GM23338 (cell line): ENCODE results near the gene PTPRN2. TPM values are rescaled to one million over a fixed set of nuclear protein-coding genes. Genes with fewer than 3 reads are reported as not detected.

Experiments used
- CREB1 ChIP-seq: fragments of 250-450 bp; sonication (Bioruptor Pico); IDR thresholded peaks from 2 replicates; pipeline ENCODE4 v1.5.0; 2020; ENCODE audit warnings: low read depth, mild to moderate bottlenecking, moderate library complexity
- EZH2 ChIP-seq: fragments of 200-600 bp; sonication (generic); IDR thresholded peaks from one replicate; pipeline ENCODE4 v1.8.0; 2017; ENCODE audit warnings: antibody characterized with exemption, mild to moderate bottlenecking, low read depth; ENCODE audit not compliant: unreplicated experiment
- EZH2phosphoT487 ChIP-seq: fragments of 200-600 bp; sonication (generic); IDR thresholded peaks from one replicate; pipeline ENCODE4 v1.8.1; 2018; ENCODE audit warnings: antibody characterized with exemption; ENCODE audit not compliant: unreplicated experiment
- JUNB ChIP-seq: IDR thresholded peaks from one replicate; pipeline ENCODE4 v1.6.1; 2016; ENCODE audit warnings: antibody characterized with exemption; ENCODE audit not compliant: unreplicated experiment
- NANOG ChIP-seq: IDR thresholded peaks from 2 replicates; pipeline ENCODE4 v1.6.1; 2016; ENCODE audit warnings: antibody characterized with exemption, borderline replicate concordance
- POLR2AphosphoS5 ChIP-seq: IDR thresholded peaks from 2 replicates; pipeline ENCODE4 v1.6.1; 2016; ENCODE audit warnings: antibody characterized with exemption, low read depth
- STAT1 ChIP-seq: IDR thresholded peaks from one replicate; pipeline ENCODE4 v1.6.1; 2016; ENCODE audit warnings: antibody characterized with exemption; ENCODE audit not compliant: unreplicated experiment
- ZNF114 ChIP-seq: fragments of 250-450 bp; sonication (Bioruptor Pico); IDR thresholded peaks from 2 replicates; pipeline ENCODE4 v1.5.0; 2020; ENCODE audit warnings: mild to moderate bottlenecking, moderate library complexity
- ZNF331 ChIP-seq: fragments of 250-450 bp; sonication (Bioruptor Pico); IDR thresholded peaks from 2 replicates; pipeline ENCODE4 v1.5.0; 2020; ENCODE audit warnings: low read depth, mild to moderate bottlenecking, moderate library complexity
- polyA plus RNA-seq: library from polyadenylated mRNA; unstranded; fragments of >200 nt; fragmentation: Nextera tagmentation; extraction: Ambion mirVana; gene quantifications from 2 replicates; pipeline ENCODE4 v1.2.1, GENCODE V29; 2016
- total RNA-seq: library from RNA; depleted of rRNA; stranded (reverse); fragments of >200 nt; shearing (Covaris generic); gene quantifications from 2 replicates; pipeline ENCODE4 v1.2.3, GENCODE V29; 2014
- TF ChIP-seq, protein P1 (sequence below): fragments of 250-450 bp; sonication (Bioruptor Pico); IDR thresholded peaks from 2 replicates; pipeline ENCODE4 v1.5.0; 2020; ENCODE audit warnings: mild to moderate bottlenecking, moderate library complexity
- TF ChIP-seq, protein P2 (sequence below): IDR thresholded peaks from 2 replicates; pipeline ENCODE4 v1.6.1; 2016; ENCODE audit warnings: antibody characterized with exemption
- TF ChIP-seq, protein P3 (sequence below), 2 experiments: fragments of 200-600 bp in 1 of 2; sonication (generic) in 1 of 2; conservative IDR thresholded peaks; 2 replicates each; pipeline versions ENCODE4 v1.5.1 to v1.6.1; 2016 to 2017; ENCODE audit warnings: antibody characterized with exemption in 2 of 2, low read depth in 2 of 2, mild to moderate bottlenecking in 2 of 2, moderate library complexity in 1 of 2

The PTPRN2 gene
- total and polyA plus RNA-seq, 2 experiments from 2014 or later = 0.87 to 4.0 TPM

DNA sequence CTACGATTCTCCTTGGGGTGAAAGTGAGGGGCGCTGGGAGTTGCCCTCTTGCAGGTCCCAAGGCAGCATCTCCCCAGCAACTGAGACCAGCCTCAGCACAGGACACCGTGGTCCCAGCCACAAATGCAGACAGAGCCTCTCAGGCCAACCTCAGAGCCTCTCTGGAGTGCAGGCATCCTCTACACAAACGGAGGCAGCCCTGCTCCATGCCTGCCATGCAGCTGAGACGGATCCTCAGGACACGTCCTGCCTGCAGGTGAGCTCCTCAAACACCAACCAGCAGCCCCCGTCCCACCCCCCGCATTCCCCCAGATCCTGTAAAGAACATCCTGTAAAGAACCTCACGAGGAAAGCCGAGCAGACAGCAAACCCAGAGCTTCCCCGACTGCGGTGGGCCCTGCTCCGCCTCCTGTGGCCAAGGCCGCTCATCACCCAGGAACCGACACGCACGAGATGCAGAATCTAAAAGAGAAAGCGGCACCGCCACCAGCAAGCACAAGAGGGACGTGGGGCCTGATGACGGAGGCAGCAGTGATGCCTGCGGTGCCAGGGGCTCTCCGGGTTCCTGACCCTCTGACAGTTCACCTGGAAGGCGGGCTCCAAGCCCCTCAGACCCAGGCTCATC is 186.9 kb downstream of the PTPRN2 start (continued):
- TF ChIP-seq, protein P1, sequence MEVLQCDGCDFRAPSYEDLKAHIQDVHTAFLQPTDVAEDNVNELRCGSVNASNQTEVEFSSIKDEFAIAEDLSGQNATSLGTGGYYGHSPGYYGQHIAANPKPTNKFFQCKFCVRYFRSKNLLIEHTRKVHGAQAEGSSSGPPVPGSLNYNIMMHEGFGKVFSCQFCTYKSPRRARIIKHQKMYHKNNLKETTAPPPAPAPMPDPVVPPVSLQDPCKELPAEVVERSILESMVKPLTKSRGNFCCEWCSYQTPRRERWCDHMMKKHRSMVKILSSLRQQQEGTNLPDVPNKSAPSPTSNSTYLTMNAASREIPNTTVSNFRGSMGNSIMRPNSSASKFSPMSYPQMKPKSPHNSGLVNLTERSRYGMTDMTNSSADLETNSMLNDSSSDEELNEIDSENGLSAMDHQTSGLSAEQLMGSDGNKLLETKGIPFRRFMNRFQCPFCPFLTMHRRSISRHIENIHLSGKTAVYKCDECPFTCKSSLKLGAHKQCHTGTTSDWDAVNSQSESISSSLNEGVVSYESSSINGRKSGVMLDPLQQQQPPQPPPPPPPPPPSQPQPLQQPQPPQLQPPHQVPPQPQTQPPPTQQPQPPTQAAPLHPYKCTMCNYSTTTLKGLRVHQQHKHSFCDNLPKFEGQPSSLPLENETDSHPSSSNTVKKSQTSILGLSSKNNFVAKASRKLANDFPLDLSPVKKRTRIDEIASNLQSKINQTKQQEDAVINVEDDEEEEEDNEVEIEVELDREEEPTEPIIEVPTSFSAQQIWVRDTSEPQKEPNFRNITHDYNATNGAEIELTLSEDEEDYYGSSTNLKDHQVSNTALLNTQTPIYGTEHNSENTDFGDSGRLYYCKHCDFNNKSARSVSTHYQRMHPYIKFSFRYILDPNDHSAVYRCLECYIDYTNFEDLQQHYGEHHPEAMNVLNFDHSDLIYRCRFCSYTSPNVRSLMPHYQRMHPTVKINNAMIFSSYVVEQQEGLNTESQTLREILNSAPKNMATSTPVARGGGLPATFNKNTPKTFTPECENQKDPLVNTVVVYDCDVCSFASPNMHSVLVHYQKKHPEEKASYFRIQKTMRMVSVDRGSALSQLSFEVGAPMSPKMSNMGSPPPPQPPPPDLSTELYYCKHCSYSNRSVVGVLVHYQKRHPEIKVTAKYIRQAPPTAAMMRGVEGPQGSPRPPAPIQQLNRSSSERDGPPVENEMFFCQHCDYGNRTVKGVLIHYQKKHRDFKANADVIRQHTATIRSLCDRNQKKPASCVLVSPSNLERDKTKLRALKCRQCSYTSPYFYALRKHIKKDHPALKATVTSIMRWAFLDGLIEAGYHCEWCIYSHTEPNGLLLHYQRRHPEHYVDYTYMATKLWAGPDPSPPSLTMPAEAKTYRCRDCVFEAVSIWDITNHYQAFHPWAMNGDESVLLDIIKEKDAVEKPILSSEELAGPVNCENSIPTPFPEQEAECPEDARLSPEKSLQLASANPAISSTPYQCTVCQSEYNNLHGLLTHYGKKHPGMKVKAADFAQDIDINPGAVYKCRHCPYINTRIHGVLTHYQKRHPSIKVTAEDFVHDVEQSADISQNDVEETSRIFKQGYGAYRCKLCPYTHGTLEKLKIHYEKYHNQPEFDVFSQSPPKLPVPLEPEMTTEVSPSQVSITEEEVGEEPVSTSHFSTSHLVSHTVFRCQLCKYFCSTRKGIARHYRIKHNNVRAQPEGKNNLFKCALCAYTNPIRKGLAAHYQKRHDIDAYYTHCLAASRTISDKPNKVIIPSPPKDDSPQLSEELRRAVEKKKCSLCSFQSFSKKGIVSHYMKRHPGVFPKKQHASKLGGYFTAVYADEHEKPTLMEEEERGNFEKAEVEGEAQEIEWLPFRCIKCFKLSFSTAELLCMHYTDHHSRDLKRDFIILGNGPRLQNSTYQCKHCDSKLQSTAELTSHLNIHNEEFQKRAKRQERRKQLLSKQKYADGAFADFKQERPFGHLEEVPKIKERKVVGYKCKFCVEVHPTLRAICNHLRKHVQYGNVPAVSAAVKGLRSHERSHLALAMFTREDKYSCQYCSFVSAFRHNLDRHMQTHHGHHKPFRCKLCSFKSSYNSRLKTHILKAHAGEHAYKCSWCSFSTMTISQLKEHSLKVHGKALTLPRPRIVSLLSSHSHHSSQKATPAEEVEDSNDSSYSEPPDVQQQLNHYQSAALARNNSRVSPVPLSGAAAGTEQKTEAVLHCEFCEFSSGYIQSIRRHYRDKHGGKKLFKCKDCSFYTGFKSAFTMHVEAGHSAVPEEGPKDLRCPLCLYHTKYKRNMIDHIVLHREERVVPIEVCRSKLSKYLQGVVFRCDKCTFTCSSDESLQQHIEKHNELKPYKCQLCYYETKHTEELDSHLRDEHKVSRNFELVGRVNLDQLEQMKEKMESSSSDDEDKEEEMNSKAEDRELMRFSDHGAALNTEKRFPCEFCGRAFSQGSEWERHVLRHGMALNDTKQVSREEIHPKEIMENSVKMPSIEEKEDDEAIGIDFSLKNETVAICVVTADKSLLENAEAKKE = no peak
- TF ChIP-seq NANOG (no peak), EZH2phosphoT487 (no peak), EZH2 (no peak), ZNF114 (CRISPR knock-in tag) (no peak), ZNF331 (no peak), JUNB (no peak), STAT1 (no peak), CREB1 (CRISPR knock-in tag) (no peak), POLR2AphosphoS5 (no peak)
- TF ChIP-seq, protein P2, sequence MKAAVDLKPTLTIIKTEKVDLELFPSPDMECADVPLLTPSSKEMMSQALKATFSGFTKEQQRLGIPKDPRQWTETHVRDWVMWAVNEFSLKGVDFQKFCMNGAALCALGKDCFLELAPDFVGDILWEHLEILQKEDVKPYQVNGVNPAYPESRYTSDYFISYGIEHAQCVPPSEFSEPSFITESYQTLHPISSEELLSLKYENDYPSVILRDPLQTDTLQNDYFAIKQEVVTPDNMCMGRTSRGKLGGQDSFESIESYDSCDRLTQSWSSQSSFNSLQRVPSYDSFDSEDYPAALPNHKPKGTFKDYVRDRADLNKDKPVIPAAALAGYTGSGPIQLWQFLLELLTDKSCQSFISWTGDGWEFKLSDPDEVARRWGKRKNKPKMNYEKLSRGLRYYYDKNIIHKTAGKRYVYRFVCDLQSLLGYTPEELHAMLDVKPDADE = no peak
- TF ChIP-seq, protein P3, sequence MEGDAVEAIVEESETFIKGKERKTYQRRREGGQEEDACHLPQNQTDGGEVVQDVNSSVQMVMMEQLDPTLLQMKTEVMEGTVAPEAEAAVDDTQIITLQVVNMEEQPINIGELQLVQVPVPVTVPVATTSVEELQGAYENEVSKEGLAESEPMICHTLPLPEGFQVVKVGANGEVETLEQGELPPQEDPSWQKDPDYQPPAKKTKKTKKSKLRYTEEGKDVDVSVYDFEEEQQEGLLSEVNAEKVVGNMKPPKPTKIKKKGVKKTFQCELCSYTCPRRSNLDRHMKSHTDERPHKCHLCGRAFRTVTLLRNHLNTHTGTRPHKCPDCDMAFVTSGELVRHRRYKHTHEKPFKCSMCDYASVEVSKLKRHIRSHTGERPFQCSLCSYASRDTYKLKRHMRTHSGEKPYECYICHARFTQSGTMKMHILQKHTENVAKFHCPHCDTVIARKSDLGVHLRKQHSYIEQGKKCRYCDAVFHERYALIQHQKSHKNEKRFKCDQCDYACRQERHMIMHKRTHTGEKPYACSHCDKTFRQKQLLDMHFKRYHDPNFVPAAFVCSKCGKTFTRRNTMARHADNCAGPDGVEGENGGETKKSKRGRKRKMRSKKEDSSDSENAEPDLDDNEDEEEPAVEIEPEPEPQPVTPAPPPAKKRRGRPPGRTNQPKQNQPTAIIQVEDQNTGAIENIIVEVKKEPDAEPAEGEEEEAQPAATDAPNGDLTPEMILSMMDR (conservative IDR thresholded peaks at IDR 0.05; ENCODE audit: low read depth in 2 of 2) = no peak
